ENCODE results near the gene CKMT1B.
"Not testable (repeated sequence)": the region's sequence is repeated elsewhere in the genome, so short reads cannot be mapped to it uniquely, and the experiment has no call there.

Gene CKMT1B
- 0 reads per million in 4 donors for total RNA-seq

- not testable (repeated sequence) for DNase-seq
These were observed at the start of gene CKMT1B for GRCh38 chr15:43593328-43594190. TSS of gene CKMT1B (plus strand) at chr15:43594027. CDS start at chr15:43594219, 192 bp downstream.

DNA sequence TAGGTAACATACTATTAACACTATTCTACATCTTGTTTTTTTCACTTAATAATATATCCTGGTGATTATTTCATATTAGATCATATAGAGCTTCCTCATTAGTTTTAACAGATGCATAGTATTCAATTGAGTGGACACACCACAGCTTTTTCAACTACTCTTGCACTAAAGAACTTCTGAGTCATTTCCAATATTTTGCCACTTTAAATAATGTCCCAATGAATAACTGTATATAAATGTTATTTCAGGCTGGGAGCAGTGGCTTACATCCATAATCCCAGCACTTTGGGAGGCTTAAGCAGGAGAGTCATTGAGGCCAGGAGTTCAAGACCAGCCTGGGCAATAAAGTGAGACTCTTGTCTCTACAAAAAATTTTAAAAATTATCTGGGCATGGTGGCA, 49.6 kb upstream of the CKMT1B start:
- DNase-seq: no peak

GRCh38 chr15:43545426-43545825, 48.4 kb upstream of the CKMT1B start:
- no peak for DNase-seq

GRCh38 chr15:43547539-43547938, 46.3 kb upstream of the CKMT1B start:
- DNase-seq: no peak

DNA sequence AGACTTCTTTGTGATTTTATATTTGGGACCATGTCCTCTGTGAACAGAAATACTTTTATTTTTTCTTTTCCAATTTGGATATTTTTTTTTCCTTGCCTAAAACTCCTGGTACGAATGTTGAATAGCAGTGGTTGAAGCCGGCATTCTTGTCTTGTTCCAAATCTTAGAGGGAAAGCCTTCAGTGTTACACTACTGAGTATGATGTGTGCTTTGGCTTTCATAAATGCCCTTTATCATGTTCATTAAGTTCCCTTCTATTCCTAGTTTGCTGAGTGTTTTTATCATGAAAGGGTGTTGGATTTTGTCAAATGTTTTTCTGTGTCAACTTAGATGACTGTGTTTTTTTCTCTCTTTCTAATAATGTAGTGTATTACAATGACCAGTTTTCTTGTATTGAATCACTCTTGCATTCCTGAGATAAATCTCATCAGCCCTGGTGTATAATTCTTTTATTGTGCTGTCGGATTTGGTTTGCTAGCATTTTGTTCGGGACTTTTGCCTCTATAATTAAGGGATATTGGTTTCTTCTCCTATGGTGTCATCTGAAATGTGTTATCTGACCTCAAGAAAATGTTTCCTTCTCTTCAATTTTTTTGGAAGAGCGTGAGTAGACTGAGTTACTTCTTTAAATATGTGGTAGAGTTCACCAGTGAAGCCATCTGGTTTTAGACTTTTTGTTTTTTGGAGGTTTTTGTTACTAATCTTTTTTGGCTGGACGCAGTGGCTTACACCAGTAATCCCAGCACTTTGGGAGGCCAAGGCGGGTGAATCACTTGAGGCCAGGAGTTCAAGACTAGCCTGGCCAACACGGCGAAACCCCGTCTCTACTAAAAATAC, 43.1 kb upstream of the CKMT1B start:
- DNase-seq: no peak

GRCh38 chr15:43552256-43552655, 41.6 kb upstream of the CKMT1B start:
- no peak for DNase-seq

- no peak for DNase-seq
These were observed 40.8 kb upstream of the CKMT1B start for GRCh38 chr15:43552986-43553385.

- DNase-seq: not testable (repeated sequence)
These were observed 31.1 kb upstream of the CKMT1B start for GRCh38 chr15:43562753-43563152.

DNA sequence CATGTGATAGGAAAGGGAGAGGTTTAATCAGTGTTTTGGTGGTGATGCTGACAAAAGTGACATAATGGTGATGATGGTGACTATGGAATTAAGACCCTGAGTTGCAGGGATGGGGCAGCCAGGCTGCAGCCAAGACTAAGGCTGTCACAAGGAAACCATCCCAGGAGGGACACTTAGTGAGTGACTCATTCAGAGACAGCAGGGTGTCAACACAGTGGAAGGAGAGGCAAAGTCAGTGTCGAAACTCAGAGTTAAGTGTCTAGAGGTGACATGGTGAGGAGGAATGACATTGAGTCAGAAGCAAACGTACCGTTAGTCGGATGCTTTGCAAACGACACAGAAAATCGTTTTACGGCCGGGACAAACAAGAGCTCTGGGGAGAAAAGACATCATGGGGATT, 30.0 kb upstream of the CKMT1B start:
- DNase-seq: not testable (repeated sequence)

DNA sequence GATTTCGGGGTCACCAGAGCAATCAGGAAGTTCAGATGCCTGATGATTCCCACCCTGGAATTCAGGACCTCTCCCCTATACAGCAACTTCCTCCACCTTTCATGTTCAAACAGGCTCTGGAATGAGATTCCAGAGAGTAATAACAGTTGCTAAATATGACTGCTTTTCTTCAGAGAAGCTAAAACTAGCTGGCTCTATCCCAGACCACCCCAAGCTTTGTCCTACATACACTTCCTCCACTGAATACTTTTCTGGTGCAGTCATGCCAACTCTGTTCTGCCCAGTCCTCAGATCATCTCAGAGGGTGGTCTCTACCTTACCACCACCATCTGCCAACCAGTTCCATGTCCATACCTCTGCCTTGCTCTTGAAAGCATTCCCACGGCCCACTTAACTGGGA, 27.2 kb upstream of the CKMT1B start:
- not testable (repeated sequence) for DNase-seq

DNA sequence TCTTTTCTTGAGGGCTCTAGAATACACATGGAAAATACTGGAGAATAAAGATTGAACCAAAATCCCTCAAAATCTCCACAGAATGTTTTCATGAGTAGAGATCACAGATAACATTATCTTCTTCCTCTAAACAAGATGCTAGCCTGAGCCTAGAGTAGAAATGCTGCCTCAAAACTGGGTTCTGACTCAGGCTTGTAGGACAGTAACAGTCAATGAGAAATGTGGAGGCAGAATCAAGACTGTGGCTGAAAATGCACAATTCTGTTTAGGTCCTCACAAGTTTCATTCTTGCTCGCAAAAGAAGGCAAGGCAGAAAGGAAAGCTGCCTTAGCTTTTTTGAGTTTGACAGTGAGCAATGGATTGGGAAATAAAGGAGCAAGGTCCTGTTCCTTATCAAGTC, 19.2 kb upstream of the CKMT1B start:
- not testable (repeated sequence) for DNase-seq

GRCh38 chr15:43589778-43590466, 3.9 kb upstream of the CKMT1B start, which contains the start of gene PPIP5K1:
TSS of gene PPIP5K1 (minus strand) at chr15:43590208. CDS start at chr15:43584504, 5,704 bp downstream.
- DNase-seq: not testable (repeated sequence)

DNA sequence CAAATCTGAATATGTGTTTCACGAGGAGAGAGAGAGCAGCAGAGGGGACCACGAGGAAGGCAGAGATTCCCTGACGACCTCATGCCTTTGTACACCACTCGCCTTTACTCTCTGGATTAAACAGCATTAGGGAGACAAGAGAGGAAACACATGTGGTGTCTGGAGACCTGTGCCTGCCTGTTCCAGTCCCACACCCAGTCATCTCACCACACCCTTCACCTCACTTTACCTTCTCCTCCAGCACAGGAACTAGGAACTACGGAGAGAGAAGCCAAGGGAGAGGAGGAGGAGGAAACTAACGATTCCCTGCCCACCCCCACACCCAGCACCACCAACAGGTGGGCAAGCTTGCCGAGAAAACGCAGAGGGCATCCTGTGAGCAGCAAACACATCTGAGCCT, 986 bp upstream of the CKMT1B start:
- not testable (repeated sequence) for DNase-seq

DNA sequence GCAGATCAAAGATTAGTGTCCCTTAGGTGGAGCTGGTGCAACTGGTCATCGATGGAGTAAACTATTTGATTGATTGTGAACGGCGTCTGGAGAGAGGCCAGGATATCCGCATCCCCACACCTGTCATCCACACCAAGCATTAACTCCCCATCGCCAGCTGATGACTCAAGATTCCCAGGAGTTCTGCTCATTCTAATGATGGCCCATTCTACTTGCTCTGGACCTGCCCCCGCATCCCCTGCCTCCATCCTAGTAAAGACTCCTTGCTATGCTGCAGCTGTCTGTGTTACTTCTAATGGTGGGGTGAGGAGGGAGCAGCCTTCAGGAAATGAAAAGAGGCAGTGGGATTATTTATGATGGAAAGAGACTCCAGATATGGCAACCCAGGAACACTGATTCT, 5.3 kb downstream of the CKMT1B start:
- not testable (repeated sequence) for DNase-seq

DNA sequence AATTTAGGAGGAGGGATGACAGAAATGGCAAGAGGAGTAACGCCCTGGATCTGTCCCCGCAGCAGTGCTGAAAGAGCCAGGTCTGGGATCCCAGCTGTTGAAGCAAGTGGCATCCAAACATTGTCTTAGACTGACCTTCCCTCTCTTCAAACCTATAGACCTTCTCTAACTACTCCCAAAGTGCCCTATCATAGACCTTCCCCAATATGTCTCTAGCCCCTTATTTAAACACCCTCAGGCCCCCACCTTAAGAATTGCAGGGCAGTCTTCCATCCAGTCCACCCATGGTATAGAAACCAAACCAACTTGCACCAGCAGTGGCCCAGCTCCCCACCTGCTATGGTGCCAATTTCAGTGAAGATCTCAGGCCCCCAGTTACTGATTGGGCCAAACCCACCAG, 6.4 kb downstream of the CKMT1B start:
- DNase-seq: not testable (repeated sequence)

DNA sequence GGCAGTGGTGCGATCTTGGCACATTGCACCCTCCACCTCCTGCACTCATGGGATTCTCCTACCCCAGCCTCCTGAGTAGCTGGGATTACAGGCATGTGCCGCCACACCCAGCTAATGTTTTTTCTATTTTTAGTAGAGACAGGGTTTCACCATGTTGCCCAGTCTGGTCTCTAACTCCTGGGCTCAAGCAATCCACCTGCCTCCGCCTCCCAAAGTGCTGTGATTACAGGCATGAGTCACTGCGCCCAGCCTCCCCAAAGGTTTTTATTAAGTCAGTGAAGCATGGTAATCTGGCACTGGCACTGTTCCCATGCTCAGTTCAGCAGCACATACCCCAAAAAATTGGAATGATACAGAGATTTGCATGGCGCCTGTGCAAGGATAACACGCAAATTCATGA, 8.4 kb downstream of the CKMT1B start:
- DNase-seq: not testable (repeated sequence)

- not testable (repeated sequence) for DNase-seq
These were observed 23.9 kb downstream of the CKMT1B start for GRCh38 chr15:43617750-43618149.

DNA sequence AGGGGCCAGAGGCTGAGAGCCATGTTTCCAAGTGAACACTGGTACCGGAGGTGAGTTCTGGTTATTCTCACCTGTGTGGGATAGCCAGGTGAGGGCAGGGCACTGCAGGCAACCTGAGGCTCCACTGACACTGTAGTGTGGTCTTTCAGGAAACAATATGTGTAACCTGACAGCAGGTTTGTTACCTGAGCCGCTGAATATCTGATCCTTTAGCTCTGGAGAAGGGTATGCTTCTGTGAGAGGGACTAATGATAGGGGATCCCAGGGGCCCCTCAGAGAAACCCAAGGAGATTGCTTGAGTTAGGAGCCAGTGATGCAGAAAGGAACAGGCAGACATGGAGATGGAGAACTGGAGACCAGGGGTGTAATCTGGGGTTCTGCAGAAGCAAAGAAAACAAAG, 24.9 kb downstream of the CKMT1B start, which contains the start of gene STRC:
TSS of gene STRC (minus strand) at position 101 of the 400 bp plus-strand sequence. CDS start at position 23, 78 bp downstream.
- not testable (repeated sequence) for DNase-seq

DNA sequence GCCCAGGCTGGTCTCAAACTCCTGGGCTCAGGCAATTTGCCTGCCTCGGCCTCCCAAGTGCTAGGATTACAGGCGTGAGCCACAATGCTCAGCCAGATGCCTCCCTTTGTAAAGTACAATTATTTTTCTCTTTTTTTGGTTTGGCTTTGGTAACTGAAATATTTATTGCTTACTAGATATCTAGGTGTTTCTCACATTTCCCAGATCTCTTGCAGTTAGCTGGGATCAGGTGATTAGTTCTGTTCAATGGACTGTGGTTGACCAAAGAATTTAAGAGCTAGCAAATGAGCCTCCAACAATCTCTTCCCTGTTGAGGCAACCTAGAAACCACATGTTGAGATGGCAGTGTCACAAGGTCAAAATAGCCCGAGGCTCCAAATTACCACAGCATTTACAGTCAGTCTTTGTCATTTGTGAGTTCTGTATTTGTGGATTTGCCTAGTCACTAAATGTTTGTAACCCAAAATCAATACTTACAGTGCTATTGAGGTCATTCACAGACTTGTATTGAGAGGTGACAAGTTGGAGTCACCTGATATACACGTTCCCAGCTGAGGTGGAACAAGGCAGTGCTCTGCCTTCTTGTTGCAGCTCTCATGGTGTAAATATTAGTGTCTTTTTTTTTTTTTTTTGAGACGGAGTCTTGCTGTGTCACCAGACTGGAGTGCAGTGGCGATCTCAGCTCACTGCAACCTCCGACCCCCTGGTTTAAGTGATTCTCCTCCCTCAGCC, 28.4 kb downstream of the CKMT1B start:
- DNase-seq: not testable (repeated sequence)

GRCh38 chr15:43625106-43625505, 31.3 kb downstream of the CKMT1B start:
- DNase-seq: no peak

GRCh38 chr15:43626937-43627336, 33.1 kb downstream of the CKMT1B start:
- DNase-seq: not testable (repeated sequence)
